HUDEP-2 (cell line): Measurements from ENCODE around the gene HHAT.
"Not testable (repeated sequence)": the region's sequence is repeated elsewhere in the genome, so short reads cannot be mapped to it uniquely, and the experiment has no call there.

Source experiments
- DNase-seq, 76 experiments: peaks; one replicate each; lab custom pipeline; 2025; ENCODE audit not compliant: unreplicated experiment in 76 of 76; lab: John Stamatoyannopoulos, UW

HHAT gene

DNA sequence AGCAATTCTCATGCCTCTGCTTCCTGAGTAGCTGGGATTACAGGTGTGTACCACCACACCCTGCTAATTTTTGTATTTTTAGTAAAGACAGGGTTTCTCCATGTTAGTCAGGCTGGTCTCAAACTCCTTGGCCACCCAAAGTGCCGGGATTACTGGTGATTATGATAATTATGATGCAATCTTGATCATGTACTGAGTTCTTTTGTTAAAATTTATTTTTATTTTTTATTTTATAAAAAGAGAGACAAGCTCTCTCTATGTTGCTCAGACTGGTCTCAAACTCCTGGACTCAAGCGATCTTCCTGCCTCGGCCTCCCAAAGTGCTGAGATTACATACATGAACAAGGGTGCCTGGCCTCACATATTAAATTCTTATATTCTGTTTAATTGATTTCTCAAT lies 25.6 kb downstream of the HHAT start:
- not testable (repeated sequence) for DNase-seq

DNA sequence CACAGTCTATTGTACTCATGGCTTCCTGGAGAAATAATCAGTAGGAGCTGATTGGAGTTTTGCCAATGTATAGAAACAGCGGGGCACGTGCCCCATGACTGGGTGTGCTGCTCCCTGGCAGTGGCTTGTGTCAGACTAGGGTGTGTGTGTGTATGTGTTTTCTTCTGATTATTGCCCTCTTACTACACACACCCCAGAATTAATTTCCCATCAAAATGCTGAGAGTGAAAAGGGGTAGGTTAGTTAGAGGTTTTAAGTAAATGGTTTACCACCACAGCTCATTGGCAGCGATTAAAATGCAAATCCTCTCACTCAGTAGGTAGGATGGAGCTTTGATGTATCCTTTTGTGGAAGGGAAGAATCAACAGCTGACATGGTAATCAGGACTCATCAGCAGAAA lies 29.9 kb downstream of the HHAT start:
- peak in 2 of 76 experiments; percentile 2 to 7 for DNase-seq

DNA sequence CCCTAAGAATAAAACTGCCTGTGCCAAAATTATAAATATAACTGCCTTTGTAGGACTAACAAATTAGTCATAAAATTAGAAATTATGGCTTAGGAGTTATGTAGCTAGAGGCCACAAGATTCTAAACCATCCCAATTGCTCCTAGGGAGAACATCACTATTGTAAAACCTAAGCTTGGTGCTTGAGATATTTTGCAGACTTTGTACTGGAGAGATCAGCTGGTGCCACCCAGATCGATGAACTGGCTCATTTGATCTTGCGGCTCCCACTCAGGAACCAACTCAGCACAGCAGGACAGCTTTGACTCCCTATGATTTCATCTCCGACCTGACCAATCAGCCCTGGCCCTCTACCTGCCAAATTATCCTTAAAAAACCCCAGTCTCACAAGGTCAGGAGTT lies 30.6 kb downstream of the HHAT start:
- no peak for DNase-seq

DNA sequence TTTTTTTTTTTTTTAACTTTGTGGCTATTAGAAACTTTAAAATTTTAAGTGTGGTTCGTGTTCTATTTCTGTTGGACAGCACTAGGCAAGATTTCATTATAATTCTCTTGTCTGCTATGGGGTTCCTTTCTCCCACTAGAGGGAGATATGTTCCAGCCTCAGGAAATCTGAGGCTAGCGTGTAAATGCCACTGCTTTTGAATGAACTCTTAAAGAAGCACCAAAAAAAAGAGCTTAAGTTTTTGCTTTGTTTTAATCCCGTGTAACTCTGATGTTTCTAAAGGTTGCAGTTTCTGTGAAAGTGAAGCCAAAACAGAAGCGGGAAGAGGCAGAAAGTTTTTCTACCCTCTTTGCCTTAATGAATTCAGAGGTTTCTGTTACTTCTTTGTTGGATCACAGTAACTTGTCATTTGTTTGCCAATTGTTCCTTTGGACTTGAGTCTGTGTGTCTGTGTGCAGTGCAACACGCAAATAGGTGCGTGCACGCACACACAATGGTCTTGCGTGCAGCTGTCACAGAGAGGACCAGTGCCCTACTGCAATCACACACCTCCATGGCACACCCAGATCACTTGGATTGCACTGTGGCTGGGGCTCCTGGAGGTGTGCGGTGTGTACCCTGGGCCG lies 32.3 kb downstream of the HHAT start:
- peak in 4 of 76 experiments; percentile 2 to 14 (median 3) for DNase-seq

DNA sequence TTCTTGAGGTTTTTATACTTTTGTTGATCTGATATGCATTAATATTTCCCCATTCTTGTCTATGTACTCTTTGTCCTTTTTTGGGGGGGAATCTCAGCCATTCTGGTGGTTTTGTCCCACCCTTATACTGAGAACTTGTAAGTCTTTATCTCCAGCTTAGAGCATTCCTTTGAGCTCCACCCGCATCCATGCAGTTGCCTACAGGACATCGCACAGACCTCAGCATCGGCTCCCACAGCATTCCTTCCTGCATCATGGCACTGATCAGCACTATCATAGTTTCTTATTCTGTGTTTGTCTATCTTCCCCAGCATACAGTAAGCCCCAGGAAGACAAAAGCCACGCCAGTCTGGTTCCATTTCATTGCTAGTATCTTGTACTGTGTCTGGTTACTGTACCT lies 33.0 kb downstream of the HHAT start:
- DNase-seq = no peak

DNA sequence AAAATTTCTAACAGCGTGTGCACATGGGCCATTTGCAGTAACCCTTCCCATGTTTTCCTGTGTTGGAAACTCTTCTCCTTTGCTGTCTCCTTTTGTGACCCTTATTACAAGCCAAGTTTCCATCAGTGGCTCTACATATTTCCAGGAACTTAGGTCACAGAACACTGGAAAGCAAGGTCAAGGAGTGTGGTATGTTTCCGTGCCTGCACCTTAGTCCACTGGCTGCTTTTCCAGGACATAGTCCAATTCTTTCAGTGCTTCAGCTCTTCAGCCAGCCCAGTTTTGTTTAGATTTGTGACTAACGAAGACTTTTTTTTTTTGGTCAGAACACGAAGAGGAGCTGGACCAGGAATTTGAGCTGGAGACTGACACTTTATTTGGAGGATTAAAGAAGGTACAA lies 33.8 kb downstream of the HHAT start:
- no peak for DNase-seq

DNA sequence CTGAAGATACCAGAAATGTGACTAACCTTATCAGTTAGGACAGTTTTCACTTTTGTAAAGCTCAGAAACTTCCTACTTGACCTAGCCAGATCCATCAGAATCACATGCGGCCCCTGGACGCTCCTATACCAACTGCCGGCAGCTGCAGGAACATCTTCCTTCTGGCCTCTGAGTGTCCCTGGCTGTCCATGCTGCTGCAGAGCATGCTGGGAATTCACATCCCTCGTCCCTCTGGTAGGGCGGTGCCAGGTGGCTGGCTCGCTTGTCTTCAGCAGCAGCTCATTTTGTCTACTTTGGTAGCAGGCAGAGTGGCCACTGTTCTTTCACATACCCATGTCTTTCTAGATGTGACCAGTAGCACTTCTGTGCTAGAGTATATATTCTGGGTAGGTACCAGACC lies 34.4 kb downstream of the HHAT start:
- no peak for DNase-seq

DNA sequence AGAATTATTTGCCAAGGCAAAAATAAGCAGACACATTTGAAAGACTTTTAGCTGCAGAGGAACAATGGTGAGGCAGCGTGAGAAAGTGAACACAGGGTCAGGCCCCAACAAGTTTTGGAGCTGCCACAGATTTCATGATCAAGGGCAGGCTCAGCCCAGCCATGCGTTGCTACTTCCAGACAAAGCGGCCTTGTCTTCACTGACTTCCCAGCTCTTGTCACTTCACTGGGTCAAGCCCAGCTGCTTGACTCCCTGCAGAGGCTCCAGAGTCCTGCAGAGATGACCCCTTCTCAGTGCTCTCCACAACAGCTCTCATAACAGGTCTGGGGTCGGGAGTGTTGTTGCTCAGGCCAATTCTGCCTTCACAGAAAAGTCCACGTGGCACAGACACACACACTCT lies 35.8 kb downstream of the HHAT start:
- DNase-seq = no peak

DNA sequence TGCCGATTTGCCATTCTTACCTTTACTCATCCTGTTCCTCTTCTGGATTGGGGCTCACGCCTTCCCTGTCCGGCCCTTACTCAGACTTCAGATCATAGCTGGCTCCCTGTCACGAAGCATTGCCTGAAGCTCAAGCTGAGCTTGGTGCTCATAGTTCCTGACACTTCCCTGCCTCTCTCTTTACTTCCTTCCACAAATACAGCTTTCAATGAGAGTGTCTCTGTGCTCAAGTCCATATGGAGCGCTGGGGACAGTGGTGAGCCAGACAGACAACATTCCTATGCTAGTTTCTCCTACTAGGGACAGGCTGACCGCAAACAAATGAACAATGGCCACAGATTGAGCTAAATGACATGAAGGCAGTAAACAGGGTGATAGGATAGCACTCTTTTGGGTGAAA lies 38.1 kb downstream of the HHAT start:
- DNase-seq = no peak

DNA sequence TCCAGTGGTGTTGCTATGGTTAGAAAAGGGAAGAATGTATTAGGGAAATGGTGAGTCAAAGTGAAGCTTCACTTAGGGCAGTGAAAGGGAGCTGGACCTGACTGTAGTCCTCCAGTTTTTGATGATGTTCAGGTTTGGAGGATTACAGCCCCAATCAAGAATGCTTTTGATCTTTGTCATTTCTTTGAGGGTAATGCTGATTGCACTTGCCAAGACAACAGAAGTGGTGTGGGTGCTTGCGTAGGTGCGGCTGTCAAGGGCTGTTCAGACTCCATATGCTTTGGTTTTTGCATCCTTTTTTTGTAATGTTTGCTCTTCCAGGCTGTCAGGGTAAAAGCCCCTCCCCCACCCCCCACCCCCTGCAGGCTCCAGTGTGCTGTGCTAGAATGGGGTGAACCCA lies 38.9 kb downstream of the HHAT start:
- no peak for DNase-seq

DNA sequence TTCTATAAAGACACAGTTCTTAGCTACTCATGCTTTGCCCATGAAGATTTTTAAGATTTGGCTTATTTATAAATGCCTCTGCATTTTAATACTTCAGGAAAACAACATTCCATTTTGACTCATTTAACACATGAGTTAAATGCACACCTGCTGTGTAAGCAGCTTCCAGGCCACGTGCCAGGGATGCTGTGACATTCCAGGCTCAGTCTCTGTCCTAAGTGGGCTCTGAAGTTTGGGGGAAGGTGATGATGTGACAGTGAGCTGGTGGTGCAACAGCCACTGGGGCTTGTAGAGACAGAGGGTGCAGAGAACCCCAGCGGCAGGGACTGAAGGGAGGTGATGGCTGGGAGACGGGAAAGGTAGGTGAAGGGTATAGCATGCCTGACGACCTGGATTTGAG lies 40.7 kb downstream of the HHAT start:
- DNase-seq = no peak

DNA sequence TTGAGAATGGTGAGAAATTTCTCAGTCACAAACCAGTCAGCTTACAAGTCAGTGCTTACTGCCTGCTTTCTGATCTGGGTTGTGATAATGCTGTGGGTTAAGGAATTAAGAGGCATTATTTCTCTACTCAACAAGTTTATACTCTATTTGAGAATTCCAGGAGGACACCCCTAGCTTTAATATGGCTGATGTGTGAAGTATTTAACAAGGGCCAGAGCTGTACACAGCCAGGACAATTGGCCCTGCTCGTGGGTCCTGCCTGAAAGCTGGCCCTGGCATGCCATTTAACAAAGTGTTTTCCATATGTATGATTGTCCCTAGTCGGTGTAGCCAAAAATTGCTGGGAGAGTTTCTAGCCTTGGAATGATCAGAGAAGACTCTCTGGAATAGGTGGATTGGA lies 43.2 kb downstream of the HHAT start:
- DNase-seq = no peak

DNA sequence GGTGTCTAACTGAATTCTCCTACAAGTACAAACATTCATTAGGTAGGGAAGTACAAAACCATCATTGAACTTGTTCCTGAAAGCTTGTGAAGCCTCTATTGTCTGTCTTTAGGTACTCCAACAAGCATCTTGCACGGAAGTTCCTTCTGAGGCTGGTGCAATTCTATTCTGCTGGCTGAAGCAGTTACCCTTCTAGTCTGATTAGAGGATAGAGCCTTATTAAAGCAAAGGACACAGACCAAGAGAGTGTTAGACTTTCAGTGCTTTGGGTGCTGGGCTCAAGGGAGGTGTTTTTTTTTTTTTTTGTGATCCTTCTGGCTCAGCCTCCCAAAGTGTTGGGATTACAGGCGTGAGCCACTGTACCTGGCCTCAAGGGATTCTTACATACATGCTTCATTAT lies 43.8 kb downstream of the HHAT start:
- no peak for DNase-seq

DNA sequence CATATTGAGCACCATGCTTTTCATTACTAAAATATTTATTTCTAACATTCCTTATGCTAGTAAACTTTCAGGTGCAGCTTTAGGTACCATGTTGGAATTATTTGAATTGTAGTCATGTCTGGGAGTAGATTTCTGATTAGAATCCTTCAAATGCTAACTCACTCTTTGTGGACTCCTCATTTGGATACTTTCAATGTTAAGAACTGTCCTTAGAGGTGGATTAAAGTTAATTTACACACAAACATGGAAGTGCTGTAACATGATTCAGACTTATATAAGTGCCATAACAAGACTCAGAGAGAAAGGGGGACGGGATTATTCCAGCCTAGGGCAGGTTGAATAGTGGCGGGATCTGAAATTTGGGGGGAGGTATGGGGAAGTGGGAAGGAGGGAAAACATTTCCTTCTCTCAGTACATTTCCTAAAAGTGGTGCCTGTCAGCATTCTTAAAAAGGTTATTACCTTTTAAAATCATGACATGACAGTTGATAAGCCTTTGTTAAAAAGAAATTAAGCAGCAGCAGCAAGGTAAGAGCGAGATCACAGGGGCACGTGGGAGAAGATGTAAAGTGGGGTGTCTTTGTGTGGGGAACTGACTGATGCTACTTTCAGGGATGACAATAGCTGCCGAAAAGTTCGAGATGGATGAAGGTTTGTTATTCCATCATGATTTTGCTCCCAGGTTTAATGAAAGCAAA lies 44.4 kb downstream of the HHAT start:
- no peak for DNase-seq

DNA sequence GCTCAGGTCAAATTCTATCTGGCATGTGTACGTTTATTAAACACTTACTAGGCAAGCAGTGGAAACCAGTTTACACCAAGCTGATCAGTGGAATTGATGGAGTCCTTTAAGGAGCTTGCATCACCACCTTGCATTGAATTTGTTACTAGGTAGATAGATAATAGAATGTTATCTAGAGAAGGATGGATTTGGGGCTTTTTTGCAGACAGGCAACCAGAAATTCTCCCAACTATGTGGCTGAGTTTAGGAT lies 44.9 kb downstream of the HHAT start:
- no peak for DNase-seq

DNA sequence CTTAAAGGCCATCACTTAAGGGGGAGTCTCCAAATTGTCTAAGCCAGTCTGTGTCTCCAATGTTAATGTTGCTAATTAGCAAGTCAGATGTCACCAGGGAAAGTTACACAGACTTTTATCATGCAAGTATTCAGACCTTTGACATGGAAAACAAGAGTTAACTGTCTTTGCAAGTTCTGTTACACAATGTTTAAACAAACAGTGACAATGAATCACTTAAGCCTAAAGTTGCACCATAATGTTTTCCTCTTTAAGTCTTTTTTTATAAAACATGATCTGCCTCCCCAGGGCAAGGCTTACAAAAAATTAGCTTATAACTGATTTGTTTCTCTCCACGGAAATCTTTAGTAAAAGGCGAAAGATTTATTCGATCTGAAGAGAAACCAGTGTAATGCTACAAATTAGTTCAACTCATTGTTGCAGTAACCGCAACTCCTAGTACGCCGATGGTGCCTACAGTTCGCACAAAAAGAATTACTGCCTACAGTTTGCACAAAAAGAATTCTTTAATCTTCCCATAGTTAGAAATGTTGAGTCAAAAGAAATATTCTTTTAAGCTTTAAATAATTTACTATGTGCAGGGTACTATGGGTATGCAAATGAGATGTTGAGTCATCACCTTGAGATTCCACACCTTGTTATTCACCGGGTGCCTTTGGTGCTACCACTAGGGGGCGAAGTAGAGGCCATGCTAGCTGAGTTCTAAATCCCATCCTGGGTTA lies 45.3 kb downstream of the HHAT start:
- DNase-seq = peak in 43 of 76 experiments; percentile 1 to 80 (median 20)

DNA sequence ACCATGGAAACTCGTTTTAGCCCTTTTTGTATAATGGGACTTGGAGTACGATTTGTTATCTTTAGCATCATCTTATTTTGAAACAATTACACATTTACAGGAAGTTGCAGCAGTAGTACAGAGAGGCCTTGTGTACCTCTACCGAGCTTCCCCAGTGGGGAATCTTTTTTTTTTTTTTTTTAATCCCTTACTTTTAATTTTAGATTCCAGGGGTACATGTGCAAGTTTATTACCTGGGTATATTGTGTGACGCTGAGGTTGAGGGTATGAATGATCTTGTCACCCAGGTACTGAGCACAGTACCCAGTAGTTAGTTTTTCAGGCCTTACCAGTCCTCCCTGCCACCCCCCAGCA lies 45.9 kb downstream of the HHAT start:
- no peak for DNase-seq

DNA sequence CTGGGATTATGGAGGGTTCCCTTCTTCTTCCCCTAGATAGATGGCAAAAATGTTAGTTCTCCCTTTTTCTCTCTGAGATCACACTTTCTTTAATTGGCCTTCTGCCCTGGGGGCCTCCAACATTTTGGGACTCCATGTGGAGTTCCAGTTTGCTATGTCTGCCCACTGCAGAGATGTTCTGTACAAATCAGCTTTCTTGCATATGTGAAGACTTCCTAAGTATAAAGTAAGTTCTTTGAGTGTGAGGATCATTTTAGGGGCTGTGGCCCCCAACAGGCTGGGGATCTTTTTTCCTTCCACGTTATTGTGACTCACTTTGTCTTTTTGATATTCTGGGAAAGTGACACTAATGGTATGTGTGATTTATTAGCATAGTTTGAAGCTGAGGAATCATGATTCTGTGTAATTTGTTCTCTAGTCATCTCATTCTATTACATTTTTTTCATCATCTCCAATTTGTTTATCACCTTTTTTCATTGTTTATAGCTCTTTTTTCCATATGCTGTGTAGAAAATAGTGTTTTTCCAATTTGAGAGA lies 48.2 kb downstream of the HHAT start:
- DNase-seq = no peak

DNA sequence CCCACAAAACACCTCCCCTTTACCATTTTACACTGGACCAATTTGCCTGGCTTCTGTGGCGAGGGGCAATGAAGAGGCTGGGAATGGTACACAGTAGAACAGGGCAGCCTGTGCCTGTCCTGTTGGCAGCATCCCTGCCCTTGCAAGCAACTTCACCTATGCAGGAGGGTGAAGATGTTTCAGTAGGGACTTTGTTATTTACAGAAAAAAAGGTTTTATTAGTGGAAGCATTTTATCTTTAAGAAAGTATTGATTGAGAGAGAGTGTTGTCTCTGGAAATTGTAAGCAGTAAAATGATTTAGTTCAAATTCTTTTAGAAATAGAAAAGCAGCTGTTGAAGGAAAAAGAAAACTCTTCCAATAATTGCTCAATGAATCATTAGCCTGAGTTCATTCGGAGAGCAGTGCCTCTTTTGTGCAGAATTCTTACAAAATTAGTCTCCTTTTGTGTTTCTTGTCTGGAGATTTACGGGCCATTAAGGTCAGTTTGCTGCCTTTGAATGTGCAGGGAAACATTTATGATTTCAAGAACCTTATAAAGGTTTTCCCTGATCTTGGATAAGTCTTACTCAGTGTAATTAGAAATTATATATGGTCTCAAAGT lies 49.1 kb downstream of the HHAT start:
- no peak for DNase-seq

DNA sequence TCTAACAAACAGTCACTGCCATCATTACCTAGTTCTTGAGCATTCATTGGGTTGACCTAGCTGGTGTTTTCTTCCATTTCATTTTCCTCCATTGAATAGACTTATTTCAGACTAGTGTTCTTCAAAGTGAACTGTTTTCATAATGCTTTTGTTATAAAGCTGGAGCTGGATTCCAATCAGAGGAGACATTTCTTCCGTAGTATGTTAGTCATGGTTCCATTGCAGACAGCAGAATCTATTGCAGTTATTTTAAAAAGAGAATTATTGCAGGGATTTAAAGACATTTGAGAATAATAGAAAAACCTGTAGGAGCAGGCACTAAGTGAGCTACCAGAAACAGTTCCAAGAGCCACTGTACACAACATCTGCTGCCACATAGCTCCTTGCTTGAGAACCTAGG lies 50.0 kb downstream of the HHAT start:
- DNase-seq = no peak

DNA sequence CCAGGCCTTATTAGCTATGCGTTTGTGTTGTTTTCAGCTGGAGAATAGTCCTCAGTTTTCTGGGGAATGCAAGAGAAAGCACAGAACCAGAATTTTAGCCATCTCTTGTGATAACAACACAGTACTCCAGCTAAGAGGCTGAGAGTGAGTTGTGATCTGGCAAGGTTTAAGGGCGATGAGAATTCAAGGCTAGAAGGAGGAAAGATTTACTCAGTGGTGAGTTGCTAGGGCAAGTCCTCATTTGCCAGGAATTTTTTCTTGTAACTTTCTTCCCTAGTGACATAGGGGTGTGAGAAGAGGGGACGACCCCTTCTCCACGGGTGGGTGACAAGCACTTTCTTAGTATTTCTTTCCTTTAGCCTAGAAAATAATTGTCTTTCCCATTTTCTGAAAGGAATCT lies 53.2 kb downstream of the HHAT start:
- no peak for DNase-seq

DNA sequence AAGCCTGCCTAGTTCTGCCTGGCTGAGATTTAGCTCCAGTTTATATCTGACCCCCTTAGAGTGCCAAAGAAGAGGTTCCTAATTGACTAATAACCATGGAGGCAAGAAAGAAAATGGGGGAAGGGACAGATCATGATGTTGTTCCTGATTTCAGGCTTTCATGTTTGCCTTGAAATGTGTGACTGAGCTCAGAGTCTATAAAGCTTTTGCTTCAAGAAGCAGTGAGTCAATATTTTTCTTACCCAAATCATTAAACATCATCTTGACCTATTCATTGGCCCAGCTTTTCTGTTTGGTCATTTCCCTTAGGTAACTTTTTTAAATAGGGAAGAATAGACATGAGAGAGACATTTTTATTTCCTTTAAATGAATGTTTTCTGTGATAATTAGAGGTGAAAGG lies 55.9 kb downstream of the HHAT start:
- DNase-seq = no peak
